Liver (tissue), 9 donors: ENCODE measurements around the gene AKT2. TPM values are rescaled to one million over a fixed set of nuclear protein-coding genes. Genes with fewer than 3 reads are reported as not detected.
A peak's percentile ranks its signal among the peaks of the same experiment; 100 is the strongest.

Experiments used
- DNase-seq: peaks from one replicate; pipeline ENCODE4 v3.0.0-alpha.2; 2017; ENCODE audit warnings: low spot score
- H3K27ac ChIP-seq, 2 donors: one replicate each; pipeline ENCODE4 v1.7.0; 2013; ENCODE audit warnings: inconsistent platforms in 2 of 2, low read length in 2 of 2, control low read depth in 1 of 2, low read depth in 1 of 2, mild to moderate bottlenecking in 1 of 2
- H3K27me3 ChIP-seq, 4 donors: one replicate each; pipeline versions ENCODE4 v1.6.1 to v1.7.0; 2013; ENCODE audit warnings: low read length in 3 of 4, inconsistent platforms in 1 of 4, mild to moderate bottlenecking in 1 of 4, moderate library complexity in 1 of 4; ENCODE audit not compliant: control insufficient read depth in 4 of 4, insufficient read depth in 4 of 4
- H3K36me3 ChIP-seq, 4 donors: one replicate each; pipeline versions ENCODE4 v1.6.1 to v1.7.0; 2013; ENCODE audit warnings: low read length in 3 of 4, mild to moderate bottlenecking in 3 of 4, low read depth in 1 of 4, moderate library complexity in 1 of 4; ENCODE audit not compliant: control insufficient read depth in 4 of 4, insufficient read depth in 3 of 4
- H3K4me1 ChIP-seq, 4 donors: one replicate each; pipeline versions ENCODE4 v1.6.1 to v1.7.0; 2013; ENCODE audit warnings: low read length in 3 of 4, mild to moderate bottlenecking in 3 of 4, moderate library complexity in 1 of 4; ENCODE audit not compliant: control insufficient read depth in 4 of 4, insufficient read depth in 4 of 4
- H3K4me3 ChIP-seq, 3 donors: one replicate each; pipeline versions ENCODE4 v1.6.1 to v1.7.0; 2013; ENCODE audit warnings: low read length in 3 of 3, control low read depth in 1 of 3, low read depth in 1 of 3, mild to moderate bottlenecking in 1 of 3
- H3K9ac ChIP-seq, 2 donors: one replicate each; pipeline ENCODE4 v1.7.0; 2013; ENCODE audit warnings: low read length in 2 of 2, mild to moderate bottlenecking in 2 of 2, moderate library complexity in 2 of 2, control low read depth in 1 of 2, low read depth in 1 of 2
- H3K9me3 ChIP-seq, 4 donors: one replicate each; pipeline versions ENCODE4 v1.6.1 to v1.7.0; 2013; ENCODE audit warnings: low read length in 3 of 4; ENCODE audit not compliant: control insufficient read depth in 4 of 4
- EGR1 ChIP-seq, 2 donors: IDR thresholded peaks; 2 replicates each; pipeline ENCODE4 v1.6.1; 2016 to 2018; ENCODE audit warnings: antibody characterized with exemption in 2 of 2, low read depth in 2 of 2
- FOXA1 ChIP-seq: IDR thresholded peaks from 2 replicates; pipeline ENCODE4 v1.6.1; 2016; ENCODE audit warnings: antibody characterized with exemption
- FOXA2 ChIP-seq: IDR thresholded peaks from 2 replicates; pipeline ENCODE4 v1.6.1; 2016; ENCODE audit warnings: antibody characterized with exemption
- GABPA ChIP-seq, 2 donors: IDR thresholded peaks in 1 of 2; conservative IDR thresholded peaks in 1 of 2; 2 replicates each; pipeline ENCODE4 v1.6.1; 2016; ENCODE audit warnings: antibody characterized with exemption in 2 of 2, mild to moderate bottlenecking in 1 of 2, moderate library complexity in 1 of 2
- HNF4A ChIP-seq, 2 donors: conservative IDR thresholded peaks; 2 replicates each; pipeline ENCODE4 v1.6.1; 2016; ENCODE audit warnings: antibody characterized with exemption in 2 of 2, mild to moderate bottlenecking in 2 of 2
- JUND ChIP-seq, 2 donors: IDR thresholded peaks; 2 replicates each; pipeline ENCODE4 v1.6.1; 2016; ENCODE audit warnings: antibody characterized with exemption in 2 of 2
- NR2F2 ChIP-seq: IDR thresholded peaks from 2 replicates; pipeline ENCODE4 v1.6.1; 2016; ENCODE audit warnings: antibody characterized with exemption
- RAD21 ChIP-seq, 2 donors: IDR thresholded peaks; 2 replicates each; pipeline ENCODE4 v1.6.1; 2016; ENCODE audit warnings: antibody characterized with exemption in 2 of 2, mild to moderate bottlenecking in 2 of 2
- RXRA ChIP-seq, 2 donors: IDR thresholded peaks; 2 replicates each; pipeline ENCODE4 v1.6.1; 2017 to 2018; ENCODE audit warnings: antibody characterized with exemption in 2 of 2, mild to moderate bottlenecking in 1 of 2
- SP1 ChIP-seq: IDR thresholded peaks from 2 replicates; pipeline ENCODE4 v1.6.1; 2018; ENCODE audit warnings: antibody characterized with exemption, mild to moderate bottlenecking
- TAF1 ChIP-seq: conservative IDR thresholded peaks from 2 replicates; pipeline ENCODE4 v1.6.1; 2016; ENCODE audit warnings: antibody characterized with exemption, mild to moderate bottlenecking
- YY1 ChIP-seq: IDR thresholded peaks from 2 replicates; pipeline ENCODE4 v1.6.1; 2016; ENCODE audit warnings: antibody characterized with exemption, mild to moderate bottlenecking
- WGBS: extraction: QIAGEN DNeasy Blood & Tissue Kit; methylation state at CpG from one replicate; pipeline ENCODE4 v1.1.7; 2013; 5-methylcytosine and 5-hydroxymethylcytosine counted together
- polyA plus RNA-seq, 2 donors: library from polyadenylated mRNA; stranded (reverse) in 1 of 2; unstranded in 1 of 2; fragments of 200-250 nt in 1 of 2; fragments of >200 nt in 1 of 2; fragmentation: Nextera tagmentation in 1 of 2; extraction: Ambion mirVana in 1 of 2; gene quantifications; one replicate each; pipeline versions ENCODE4 v1.2.1 to v1.2.3, GENCODE V29; 2013 to 2015
- total RNA-seq, 2 donors: library from RNA; depleted of rRNA; stranded (reverse); fragments of >200 nt; gene quantifications; one replicate each; pipeline ENCODE4 v1.2.3, GENCODE V29; 2014
- TF ChIP-seq, protein P1 (sequence below): IDR thresholded peaks from 2 replicates; pipeline ENCODE4 v1.6.1; 2016; ENCODE audit warnings: antibody characterized with exemption
- TF ChIP-seq, protein P2 (sequence below): IDR thresholded peaks from 2 replicates; pipeline ENCODE4 v1.6.1; 2016; ENCODE audit warnings: antibody characterized with exemption
- TF ChIP-seq, protein P3 (sequence below): IDR thresholded peaks from 2 replicates; pipeline ENCODE4 v1.6.1; 2016; ENCODE audit warnings: antibody characterized with exemption, mild to moderate bottlenecking
- TF ChIP-seq, protein P4 (sequence below): IDR thresholded peaks from 2 replicates; pipeline ENCODE4 v1.6.1; 2016; ENCODE audit warnings: antibody characterized with exemption
- TF ChIP-seq, protein P5 (sequence below): fragments of 150-350 bp; IDR thresholded peaks from 2 replicates; pipeline ENCODE4 v1.5.1; 2017; ENCODE audit warnings: improper control_type of control experiment, low read depth, low read length; ENCODE audit not compliant: missing input control
- donor health status: healthy.
- donor health status: healthy.
- donor health status: healthy.
- donor health status: healthy.
- donor health status: healthy.

The AKT2 gene
- total and polyA plus RNA-seq, 4 donors, result 23.2 to 110 (median 60.4) TPM

DNA sequence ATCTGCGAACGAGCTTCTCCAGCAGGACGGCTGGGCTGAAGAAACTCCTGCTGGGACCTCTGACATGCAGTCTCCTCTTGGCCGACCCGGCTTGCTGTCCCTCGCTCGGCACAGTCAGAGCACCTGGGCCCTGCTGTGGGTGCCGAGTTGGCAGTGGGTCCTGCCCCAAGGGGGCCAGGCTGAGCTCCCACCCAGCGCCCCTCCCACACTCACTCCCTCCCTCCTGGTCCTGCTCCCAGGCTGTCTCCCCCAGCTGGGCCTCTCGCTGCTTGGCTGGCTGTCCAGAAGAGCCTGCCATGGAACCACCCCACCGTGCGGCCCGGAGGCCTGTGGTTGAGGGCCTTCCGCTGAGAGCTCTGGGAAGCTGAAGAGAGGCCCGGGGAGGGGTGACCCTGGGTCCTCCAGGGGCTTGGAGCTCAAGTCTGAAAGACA lies 6.0 kb downstream of the AKT2 start (continued):
- TF ChIP-seq, protein P1, sequence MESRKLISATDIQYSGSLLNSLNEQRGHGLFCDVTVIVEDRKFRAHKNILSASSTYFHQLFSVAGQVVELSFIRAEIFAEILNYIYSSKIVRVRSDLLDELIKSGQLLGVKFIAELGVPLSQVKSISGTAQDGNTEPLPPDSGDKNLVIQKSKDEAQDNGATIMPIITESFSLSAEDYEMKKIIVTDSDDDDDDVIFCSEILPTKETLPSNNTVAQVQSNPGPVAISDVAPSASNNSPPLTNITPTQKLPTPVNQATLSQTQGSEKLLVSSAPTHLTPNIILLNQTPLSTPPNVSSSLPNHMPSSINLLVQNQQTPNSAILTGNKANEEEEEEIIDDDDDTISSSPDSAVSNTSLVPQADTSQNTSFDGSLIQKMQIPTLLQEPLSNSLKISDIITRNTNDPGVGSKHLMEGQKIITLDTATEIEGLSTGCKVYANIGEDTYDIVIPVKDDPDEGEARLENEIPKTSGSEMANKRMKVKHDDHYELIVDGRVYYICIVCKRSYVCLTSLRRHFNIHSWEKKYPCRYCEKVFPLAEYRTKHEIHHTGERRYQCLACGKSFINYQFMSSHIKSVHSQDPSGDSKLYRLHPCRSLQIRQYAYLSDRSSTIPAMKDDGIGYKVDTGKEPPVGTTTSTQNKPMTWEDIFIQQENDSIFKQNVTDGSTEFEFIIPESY, result no peak
- no peak for TF ChIP-seq GABPA (IDR thresholded peaks at IDR 0.05 in 1 of 2, conservative IDR thresholded peaks at IDR 0.05 in 1 of 2)
- TF ChIP-seq, protein P2, sequence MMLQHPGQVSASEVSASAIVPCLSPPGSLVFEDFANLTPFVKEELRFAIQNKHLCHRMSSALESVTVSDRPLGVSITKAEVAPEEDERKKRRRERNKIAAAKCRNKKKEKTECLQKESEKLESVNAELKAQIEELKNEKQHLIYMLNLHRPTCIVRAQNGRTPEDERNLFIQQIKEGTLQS, result no peak
- no peak for TF ChIP-seq RXRA (IDR thresholded peaks at IDR 0.05)
- no peak for TF ChIP-seq YY1
- TF ChIP-seq HNF4A (conservative IDR thresholded peaks at IDR 0.05), result no peak
- no peak for TF ChIP-seq EGR1 (IDR thresholded peaks at IDR 0.05; ENCODE audit: low read depth in 2 of 2)

DNA sequence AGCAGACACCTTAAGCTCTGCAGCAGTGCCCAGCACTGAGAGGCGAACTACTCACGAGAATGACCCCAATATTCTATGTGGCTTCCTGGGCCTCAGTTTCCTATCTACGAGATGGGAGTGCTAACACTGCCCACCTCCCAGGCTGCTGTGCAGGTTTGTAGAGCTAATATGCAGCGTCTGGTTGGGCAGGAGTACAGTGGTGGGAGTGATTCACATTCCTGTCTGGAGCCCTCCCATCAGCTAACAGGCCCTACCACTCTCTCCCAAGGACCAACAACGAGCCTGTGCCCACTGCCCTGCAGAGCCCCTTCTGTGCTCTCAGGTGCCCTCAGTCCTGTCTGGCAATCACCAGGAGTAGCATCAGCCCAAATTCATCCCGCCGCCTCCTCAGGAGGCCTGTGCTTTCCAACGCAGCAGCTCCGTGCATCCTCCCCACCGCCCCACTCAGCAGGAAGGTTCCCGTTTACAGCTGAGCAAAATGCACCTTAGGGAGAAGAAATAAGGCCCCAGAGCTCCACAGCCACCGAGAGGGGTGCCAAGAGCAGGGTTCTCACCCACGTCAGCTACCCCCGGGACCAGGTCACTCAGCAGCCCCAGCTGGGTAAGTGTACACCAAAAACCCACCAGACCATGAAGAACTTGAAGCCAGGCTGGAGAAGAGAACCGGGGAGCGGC lies 6.6 kb downstream of the AKT2 start:
- Histone ChIP-seq H3K27me3 (no peaks in the 10 kb centered on the region), H3K27ac (peak overlapping the region in 1 of 2 donors; percentile 21), H3K4me3 (no peak overlapping the region), H3K4me1 (peaks cover 37 to 87% (median 73%) of the 10 kb centered on the region in 4 donors), H3K36me3 (no peaks in the 10 kb centered on the region), H3K9ac (no peak overlapping the region), H3K9me3 (no peaks in the 10 kb centered on the region)
- DNase-seq, result no peak
- 91% methylated on average over 16 of the region's 16 CpGs for WGBS
- no peak for TF ChIP-seq EGR1 (IDR thresholded peaks at IDR 0.05; ENCODE audit: low read depth in 2 of 2)
- TF ChIP-seq JUND (IDR thresholded peaks at IDR 0.05), result no peak
- TF ChIP-seq, protein P3, sequence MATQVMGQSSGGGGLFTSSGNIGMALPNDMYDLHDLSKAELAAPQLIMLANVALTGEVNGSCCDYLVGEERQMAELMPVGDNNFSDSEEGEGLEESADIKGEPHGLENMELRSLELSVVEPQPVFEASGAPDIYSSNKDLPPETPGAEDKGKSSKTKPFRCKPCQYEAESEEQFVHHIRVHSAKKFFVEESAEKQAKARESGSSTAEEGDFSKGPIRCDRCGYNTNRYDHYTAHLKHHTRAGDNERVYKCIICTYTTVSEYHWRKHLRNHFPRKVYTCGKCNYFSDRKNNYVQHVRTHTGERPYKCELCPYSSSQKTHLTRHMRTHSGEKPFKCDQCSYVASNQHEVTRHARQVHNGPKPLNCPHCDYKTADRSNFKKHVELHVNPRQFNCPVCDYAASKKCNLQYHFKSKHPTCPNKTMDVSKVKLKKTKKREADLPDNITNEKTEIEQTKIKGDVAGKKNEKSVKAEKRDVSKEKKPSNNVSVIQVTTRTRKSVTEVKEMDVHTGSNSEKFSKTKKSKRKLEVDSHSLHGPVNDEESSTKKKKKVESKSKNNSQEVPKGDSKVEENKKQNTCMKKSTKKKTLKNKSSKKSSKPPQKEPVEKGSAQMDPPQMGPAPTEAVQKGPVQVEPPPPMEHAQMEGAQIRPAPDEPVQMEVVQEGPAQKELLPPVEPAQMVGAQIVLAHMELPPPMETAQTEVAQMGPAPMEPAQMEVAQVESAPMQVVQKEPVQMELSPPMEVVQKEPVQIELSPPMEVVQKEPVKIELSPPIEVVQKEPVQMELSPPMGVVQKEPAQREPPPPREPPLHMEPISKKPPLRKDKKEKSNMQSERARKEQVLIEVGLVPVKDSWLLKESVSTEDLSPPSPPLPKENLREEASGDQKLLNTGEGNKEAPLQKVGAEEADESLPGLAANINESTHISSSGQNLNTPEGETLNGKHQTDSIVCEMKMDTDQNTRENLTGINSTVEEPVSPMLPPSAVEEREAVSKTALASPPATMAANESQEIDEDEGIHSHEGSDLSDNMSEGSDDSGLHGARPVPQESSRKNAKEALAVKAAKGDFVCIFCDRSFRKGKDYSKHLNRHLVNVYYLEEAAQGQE, result no peak
- TF ChIP-seq HNF4A (conservative IDR thresholded peaks at IDR 0.05), result no peak
- TF ChIP-seq SP1, result no peak
- no peak for TF ChIP-seq NR2F2
- TF ChIP-seq, protein P4, sequence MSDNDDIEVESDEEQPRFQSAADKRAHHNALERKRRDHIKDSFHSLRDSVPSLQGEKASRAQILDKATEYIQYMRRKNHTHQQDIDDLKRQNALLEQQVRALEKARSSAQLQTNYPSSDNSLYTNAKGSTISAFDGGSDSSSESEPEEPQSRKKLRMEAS, result no peak
- TF ChIP-seq TAF1, result no peak
- TF ChIP-seq RXRA (IDR thresholded peaks at IDR 0.05), result no peak
- TF ChIP-seq FOXA2, result no peak
- TF ChIP-seq, protein P2, result no peak
- TF ChIP-seq RAD21 (IDR thresholded peaks at IDR 0.05), result no peak
- TF ChIP-seq FOXA1, result no peak
- TF ChIP-seq, protein P5, sequence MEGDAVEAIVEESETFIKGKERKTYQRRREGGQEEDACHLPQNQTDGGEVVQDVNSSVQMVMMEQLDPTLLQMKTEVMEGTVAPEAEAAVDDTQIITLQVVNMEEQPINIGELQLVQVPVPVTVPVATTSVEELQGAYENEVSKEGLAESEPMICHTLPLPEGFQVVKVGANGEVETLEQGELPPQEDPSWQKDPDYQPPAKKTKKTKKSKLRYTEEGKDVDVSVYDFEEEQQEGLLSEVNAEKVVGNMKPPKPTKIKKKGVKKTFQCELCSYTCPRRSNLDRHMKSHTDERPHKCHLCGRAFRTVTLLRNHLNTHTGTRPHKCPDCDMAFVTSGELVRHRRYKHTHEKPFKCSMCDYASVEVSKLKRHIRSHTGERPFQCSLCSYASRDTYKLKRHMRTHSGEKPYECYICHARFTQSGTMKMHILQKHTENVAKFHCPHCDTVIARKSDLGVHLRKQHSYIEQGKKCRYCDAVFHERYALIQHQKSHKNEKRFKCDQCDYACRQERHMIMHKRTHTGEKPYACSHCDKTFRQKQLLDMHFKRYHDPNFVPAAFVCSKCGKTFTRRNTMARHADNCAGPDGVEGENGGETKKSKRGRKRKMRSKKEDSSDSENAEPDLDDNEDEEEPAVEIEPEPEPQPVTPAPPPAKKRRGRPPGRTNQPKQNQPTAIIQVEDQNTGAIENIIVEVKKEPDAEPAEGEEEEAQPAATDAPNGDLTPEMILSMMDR, result no peak
